NT2/D1 (cell line): Measurements from ENCODE around the gene TRIM72.
"Not testable (repeated sequence)": the region's sequence is repeated elsewhere in the genome, so short reads cannot be mapped to it uniquely, and the experiment has no call there.

Source experiments
- DNase-seq: peaks from one replicate; pipeline ENCODE4 v3.0.0-alpha.2; 2011; ENCODE audit warnings: low read depth, low spot score
- H3K27me3 ChIP-seq: 2 replicates; pipeline ENCODE4 v1.6.0; 2011; ENCODE audit warnings: mild to moderate bottlenecking; ENCODE audit not compliant: insufficient read length, insufficient read depth
- H3K36me3 ChIP-seq: 2 replicates; pipeline ENCODE4 v1.6.1; 2011; ENCODE audit warnings: mild to moderate bottlenecking, low read length, mixed read lengths; ENCODE audit not compliant: insufficient read depth, insufficient read length
- H3K4me1 ChIP-seq: 2 replicates; pipeline ENCODE4 v1.5.1; 2011; ENCODE audit not compliant: insufficient read depth, insufficient read length
- H3K4me3 ChIP-seq: 2 replicates; pipeline ENCODE4 v1.5.1; 2011; ENCODE audit warnings: low read depth; ENCODE audit not compliant: insufficient read length
- H3K9ac ChIP-seq: 2 replicates; pipeline ENCODE4 v1.6.0; 2011; ENCODE audit warnings: low read depth; ENCODE audit not compliant: insufficient read length
- H3K9me3 ChIP-seq: 2 replicates; pipeline ENCODE4 v1.5.1; 2011; ENCODE audit warnings: mild to moderate bottlenecking, low read length; ENCODE audit not compliant: insufficient read depth
- SUZ12 ChIP-seq: IDR thresholded peaks from 2 replicates; pipeline ENCODE4 v1.6.1; 2011; ENCODE audit not compliant: insufficient read length, insufficient read depth; ENCODE audit errors: extremely low read depth
- YY1 ChIP-seq: IDR thresholded peaks from 2 replicates; pipeline ENCODE4 v1.6.1; 2011; ENCODE audit not compliant: insufficient read length, insufficient read depth
- ZNF274 ChIP-seq: IDR thresholded peaks from 2 replicates; pipeline ENCODE4 v1.6.1; 2011; ENCODE audit warnings: mild to moderate bottlenecking, low read depth, low read length

TRIM72 gene, protein sequence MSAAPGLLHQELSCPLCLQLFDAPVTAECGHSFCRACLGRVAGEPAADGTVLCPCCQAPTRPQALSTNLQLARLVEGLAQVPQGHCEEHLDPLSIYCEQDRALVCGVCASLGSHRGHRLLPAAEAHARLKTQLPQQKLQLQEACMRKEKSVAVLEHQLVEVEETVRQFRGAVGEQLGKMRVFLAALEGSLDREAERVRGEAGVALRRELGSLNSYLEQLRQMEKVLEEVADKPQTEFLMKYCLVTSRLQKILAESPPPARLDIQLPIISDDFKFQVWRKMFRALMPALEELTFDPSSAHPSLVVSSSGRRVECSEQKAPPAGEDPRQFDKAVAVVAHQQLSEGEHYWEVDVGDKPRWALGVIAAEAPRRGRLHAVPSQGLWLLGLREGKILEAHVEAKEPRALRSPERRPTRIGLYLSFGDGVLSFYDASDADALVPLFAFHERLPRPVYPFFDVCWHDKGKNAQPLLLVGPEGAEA

DNA sequence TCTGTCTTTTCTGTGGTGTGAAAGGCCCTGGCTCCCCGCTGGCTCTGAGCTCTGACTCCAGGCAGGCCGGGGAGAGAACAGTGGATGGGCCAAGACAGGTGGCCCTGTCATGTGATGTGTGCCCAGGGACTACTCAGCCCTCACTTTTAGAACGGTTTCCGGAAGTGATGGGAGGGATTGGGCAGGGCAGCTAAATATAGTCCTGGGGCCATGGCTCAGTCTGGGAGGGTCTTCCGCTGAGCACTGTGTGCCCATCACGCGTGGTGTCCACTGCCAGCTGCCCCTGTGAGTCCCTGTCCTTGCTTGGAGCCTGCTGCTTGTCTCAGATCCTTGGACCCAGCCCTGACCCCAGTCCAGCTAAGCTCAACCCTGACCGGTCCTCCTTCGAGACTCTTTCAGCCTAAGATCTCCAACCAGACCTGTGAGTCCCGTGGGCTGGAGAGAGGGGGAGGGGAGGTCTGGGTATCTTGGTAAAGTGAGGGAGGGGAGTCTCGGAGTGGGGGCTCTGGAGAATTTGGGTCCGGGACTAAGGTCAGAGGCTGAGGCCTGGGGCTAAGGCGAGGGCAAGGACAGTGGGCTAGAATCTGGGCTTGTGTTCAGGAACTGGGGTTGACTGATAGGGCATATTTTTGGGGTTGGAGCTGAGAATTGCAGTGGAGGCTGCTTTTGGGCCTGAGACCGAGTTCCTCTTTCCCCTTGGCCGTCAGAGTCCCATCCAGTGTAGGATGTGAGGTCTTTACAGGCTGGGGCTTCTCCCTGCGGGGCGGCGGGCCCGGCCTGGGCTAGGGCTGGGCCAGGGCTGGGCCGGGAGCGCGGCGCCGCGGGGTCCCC lies at the start of gene TRIM72:
Gene TRIM72 (plus strand): TSS at position 243 of the 831 bp plus-strand sequence. CDS start 620 bp downstream, outside the sequence.
- TF ChIP-seq SUZ12 (peak; percentile 60), ZNF274 (no peak), YY1 (no peak)
- Histone ChIP-seq H3K4me1 (peaks cover 26% of the 10 kb centered on the region), H3K9me3 (no peaks in the 10 kb centered on the region), H3K4me3 (peak within 1 kb of the TSS; percentile 65), H3K9ac (peak within 1 kb of the TSS; percentile 87), H3K36me3 (no peaks in the 10 kb centered on the region), H3K27me3 (peaks cover 50% of the 10 kb centered on the region)
- no peak for DNase-seq

DNA sequence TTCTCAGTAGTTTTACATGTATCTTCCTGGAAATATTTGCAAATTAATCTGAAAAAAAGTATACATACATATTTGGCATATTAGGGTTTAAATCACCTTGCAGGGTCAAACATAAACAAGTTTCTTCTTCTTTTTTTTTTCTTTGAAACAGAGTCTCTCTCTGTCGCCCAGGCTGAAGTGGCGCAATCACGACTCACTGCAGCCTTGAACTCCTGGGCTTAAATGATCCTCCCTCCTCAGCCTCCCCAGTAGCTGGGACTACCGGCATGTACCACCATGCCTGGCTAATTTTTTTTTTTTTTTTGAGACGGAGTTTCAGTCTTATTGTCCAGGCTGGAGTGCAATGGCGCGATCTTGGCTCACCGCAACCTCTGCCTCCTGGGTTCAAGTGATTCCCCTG lies 46.6 kb upstream of the TRIM72 start:
- H3K4me1 ChIP-seq: peaks cover 6% of the 10 kb centered on the region
- DNase-seq: no peak
- no peaks in the 10 kb centered on the region for H3K36me3 ChIP-seq
- no peak overlapping the region for H3K9ac ChIP-seq
- no peaks in the 10 kb centered on the region; the same call in 1 of the 2 replicates for H3K9me3 ChIP-seq
- no peak overlapping the region for H3K4me3 ChIP-seq
- no peak for TF ChIP-seq ZNF274
- H3K27me3 ChIP-seq: no peaks in the 10 kb centered on the region

DNA sequence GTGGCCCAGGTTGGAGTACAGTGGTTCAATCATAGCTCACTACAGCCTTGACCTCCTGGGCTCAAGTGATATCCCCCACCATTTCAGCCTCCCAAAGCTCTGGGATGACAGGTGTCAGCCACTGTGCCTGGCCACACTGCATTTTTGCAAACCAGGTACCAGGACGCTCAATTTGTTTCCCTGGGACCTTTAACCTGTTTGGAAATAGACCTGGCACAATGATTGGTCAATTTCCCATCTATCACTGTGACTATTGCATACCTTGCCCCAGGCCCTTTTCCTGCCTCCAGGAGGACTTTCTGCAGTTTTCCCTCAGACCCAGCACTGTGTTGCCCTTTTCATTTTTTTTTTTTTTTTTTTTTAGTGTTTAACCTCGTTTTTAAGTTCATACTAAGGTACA lies 45.1 kb upstream of the TRIM72 start:
- no peaks in the 10 kb centered on the region; the same call in 1 of the 2 replicates for H3K9me3 ChIP-seq
- no peak overlapping the region for H3K9ac ChIP-seq
- H3K36me3 ChIP-seq: no peaks in the 10 kb centered on the region
- H3K4me1 ChIP-seq: peaks cover 6% of the 10 kb centered on the region
- no peaks in the 10 kb centered on the region for H3K27me3 ChIP-seq
- TF ChIP-seq SUZ12 (no peak), YY1 (no peak), ZNF274 (no peak)
- no peak overlapping the region for H3K4me3 ChIP-seq
- no peak for DNase-seq

DNA sequence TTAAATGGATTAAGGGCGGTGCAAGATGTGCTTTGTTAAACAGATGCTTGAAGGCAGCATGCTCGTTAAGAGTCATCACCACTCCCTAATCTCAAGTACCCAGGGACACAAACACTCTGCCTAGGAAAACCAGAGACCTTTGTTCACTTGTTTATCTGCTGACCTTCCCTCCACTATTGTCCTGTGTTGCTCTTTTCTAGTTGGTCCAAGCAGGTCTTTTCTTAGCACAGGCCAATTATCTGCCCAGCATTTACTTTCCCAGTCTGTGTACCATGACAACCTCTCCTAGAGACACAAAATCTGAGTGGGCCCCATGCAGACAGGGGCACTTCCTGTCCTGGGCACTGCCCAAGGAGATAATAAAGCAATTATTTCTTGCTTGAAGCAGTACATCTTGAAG lies 43.9 kb upstream of the TRIM72 start:
- not testable (repeated sequence) for H3K9me3 ChIP-seq, H3K4me3 ChIP-seq, DNase-seq, H3K9ac ChIP-seq, H3K4me1 ChIP-seq, H3K27me3 ChIP-seq, H3K36me3 ChIP-seq

DNA sequence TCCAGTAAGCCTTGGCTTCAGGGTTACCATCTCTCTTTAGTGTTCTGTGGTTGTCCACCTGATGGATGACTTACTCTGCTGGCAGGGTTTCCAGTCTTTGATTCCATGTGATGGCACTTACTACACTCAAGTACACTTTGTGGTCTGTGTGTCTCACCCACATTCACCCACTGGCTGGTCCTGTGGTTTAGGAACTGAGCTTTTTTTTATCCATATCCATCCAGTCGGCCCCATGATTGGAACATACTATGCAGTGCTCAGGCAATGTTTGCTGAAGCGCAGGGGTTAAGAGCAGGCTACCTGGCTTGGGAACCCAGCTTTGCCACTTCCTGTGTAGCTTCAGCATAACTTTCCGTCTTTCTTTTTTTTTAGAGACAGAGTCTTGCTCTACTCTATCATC lies 36.8 kb upstream of the TRIM72 start:
- no peaks in the 10 kb centered on the region for H3K9me3 ChIP-seq
- no peak for DNase-seq
- peaks cover 4% of the 10 kb centered on the region for H3K4me1 ChIP-seq
- TF ChIP-seq SUZ12 (no peak), ZNF274 (no peak), YY1 (no peak)
- H3K36me3 ChIP-seq: peaks cover 17% of the 10 kb centered on the region
- H3K9ac ChIP-seq: no peak overlapping the region
- no peaks in the 10 kb centered on the region for H3K27me3 ChIP-seq
- H3K4me3 ChIP-seq: no peak overlapping the region

DNA sequence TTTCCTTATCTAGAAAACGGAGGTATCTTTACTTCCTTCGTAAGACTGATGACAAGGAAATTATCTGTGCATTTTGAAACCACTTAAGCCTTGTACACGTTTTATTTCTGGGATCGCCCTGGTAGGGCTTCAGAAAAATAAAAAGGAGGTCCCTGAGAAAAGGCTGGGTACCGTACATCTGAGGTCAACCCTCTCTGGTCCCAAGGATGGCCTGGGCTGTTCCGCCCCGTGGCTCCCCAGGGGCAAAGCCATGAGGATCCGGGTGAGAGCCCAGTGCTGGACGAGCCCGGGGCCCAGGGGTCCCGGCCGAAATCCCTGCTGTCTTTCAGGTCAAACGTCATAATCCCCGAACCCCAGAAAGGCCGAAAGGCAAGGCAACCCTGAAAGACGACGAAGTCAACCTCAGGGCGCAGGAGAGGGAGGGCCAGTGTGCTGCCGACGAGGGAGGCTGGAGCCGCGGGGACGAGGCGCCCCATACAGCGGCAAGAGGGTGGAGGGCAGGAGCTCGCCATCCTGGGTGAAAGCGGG lies 34.6 kb upstream of the TRIM72 start:
- H3K27me3 ChIP-seq: no peaks in the 10 kb centered on the region
- no peak for DNase-seq
- H3K9me3 ChIP-seq: no peaks in the 10 kb centered on the region
- TF ChIP-seq ZNF274 (no peak), YY1 (no peak), SUZ12 (no peak)
- peaks cover 14% of the 10 kb centered on the region for H3K4me1 ChIP-seq
- peaks cover 39% of the 10 kb centered on the region for H3K36me3 ChIP-seq
- H3K9ac ChIP-seq: peak overlapping the region; percentile 99
- peak overlapping the region; percentile 97 for H3K4me3 ChIP-seq
